Medulla oblongata (tissue), 1 donor: ENCODE measurements around the gene SYT6.
A peak's percentile ranks its signal among the peaks of the same experiment; 100 is the strongest.

Experiments used
- DNase-seq: peaks from one replicate; pipeline ENCODE4 v3.0.0-alpha.2; 2015; ENCODE audit errors: extremely low spot score

The SYT6 gene

GRCh38 chr1:114154963-114155322 is 1.3 kb upstream of the SYT6 start:
- no peak for DNase-seq

GRCh38 chr1:114154146-114154962 is 685 bp upstream of the SYT6 start:
- DNase-seq, result no peak

- no peak for DNase-seq
Measured at GRCh38 chr1:114152508-114153260, 985 bp downstream of the SYT6 start.

GRCh38 chr1:114152089-114152507 is 1.6 kb downstream of the SYT6 start:
- no peak for DNase-seq

GRCh38 chr1:114150016-114150415 is 3.7 kb downstream of the SYT6 start:
- DNase-seq, result peak; percentile 64

GRCh38 chr1:114149211-114149610 is 4.5 kb downstream of the SYT6 start:
- DNase-seq, result no peak

GRCh38 chr1:114145504-114146151 is 8.0 kb downstream of the SYT6 start:
- no peak for DNase-seq

GRCh38 chr1:114144016-114144415 is 9.7 kb downstream of the SYT6 start:
- DNase-seq, result no peak

- DNase-seq, result no peak
Measured at GRCh38 chr1:114139540-114139939, 14.1 kb downstream of the SYT6 start.

GRCh38 chr1:114137497-114137896 is 16.2 kb downstream of the SYT6 start:
- no peak for DNase-seq

GRCh38 chr1:114135786-114136185 is 17.9 kb downstream of the SYT6 start:
- DNase-seq, result no peak

- no peak for DNase-seq
Measured at GRCh38 chr1:114134518-114134917, 19.2 kb downstream of the SYT6 start.

GRCh38 chr1:114133129-114133528 is 20.5 kb downstream of the SYT6 start:
- no peak for DNase-seq

GRCh38 chr1:114131526-114132220 is 22.0 kb downstream of the SYT6 start:
- no peak for DNase-seq

- DNase-seq, result peak; percentile 59
Measured at GRCh38 chr1:114130846-114131525, 22.7 kb downstream of the SYT6 start.

GRCh38 chr1:114130213-114130612 is 23.5 kb downstream of the SYT6 start:
- no peak for DNase-seq

- no peak for DNase-seq
Measured at GRCh38 chr1:114128293-114128692, 25.4 kb downstream of the SYT6 start.

GRCh38 chr1:114126261-114127095 is 27.2 kb downstream of the SYT6 start:
- DNase-seq, result peak; percentile 84

GRCh38 chr1:114124644-114125043 is 29.0 kb downstream of the SYT6 start:
- no peak for DNase-seq

GRCh38 chr1:114122941-114123618 is 30.6 kb downstream of the SYT6 start:
- DNase-seq, result no peak
